Liver (tissue), 9 donors: ENCODE results near the gene TM9SF2. TPM values are rescaled to one million over a fixed set of nuclear protein-coding genes. Genes with fewer than 3 reads are reported as not detected.

Experiments used
- DNase-seq: peaks from one replicate; pipeline ENCODE4 v3.0.0-alpha.2; 2017; ENCODE audit warnings: low spot score
- H3K27ac ChIP-seq, 2 donors: one replicate each; pipeline ENCODE4 v1.7.0; 2013; ENCODE audit warnings: inconsistent platforms in 2 of 2, low read length in 2 of 2, control low read depth in 1 of 2, low read depth in 1 of 2, mild to moderate bottlenecking in 1 of 2
- H3K27me3 ChIP-seq, 4 donors: one replicate each; pipeline versions ENCODE4 v1.6.1 to v1.7.0; 2013; ENCODE audit warnings: low read length in 3 of 4, inconsistent platforms in 1 of 4, mild to moderate bottlenecking in 1 of 4, moderate library complexity in 1 of 4; ENCODE audit not compliant: control insufficient read depth in 4 of 4, insufficient read depth in 4 of 4
- H3K36me3 ChIP-seq, 4 donors: one replicate each; pipeline versions ENCODE4 v1.6.1 to v1.7.0; 2013; ENCODE audit warnings: low read length in 3 of 4, mild to moderate bottlenecking in 3 of 4, low read depth in 1 of 4, moderate library complexity in 1 of 4; ENCODE audit not compliant: control insufficient read depth in 4 of 4, insufficient read depth in 3 of 4
- H3K4me1 ChIP-seq, 4 donors: one replicate each; pipeline versions ENCODE4 v1.6.1 to v1.7.0; 2013; ENCODE audit warnings: low read length in 3 of 4, mild to moderate bottlenecking in 3 of 4, moderate library complexity in 1 of 4; ENCODE audit not compliant: control insufficient read depth in 4 of 4, insufficient read depth in 4 of 4
- H3K4me3 ChIP-seq, 3 donors: one replicate each; pipeline versions ENCODE4 v1.6.1 to v1.7.0; 2013; ENCODE audit warnings: low read length in 3 of 3, control low read depth in 1 of 3, low read depth in 1 of 3, mild to moderate bottlenecking in 1 of 3
- H3K9ac ChIP-seq, 2 donors: one replicate each; pipeline ENCODE4 v1.7.0; 2013; ENCODE audit warnings: low read length in 2 of 2, mild to moderate bottlenecking in 2 of 2, moderate library complexity in 2 of 2, control low read depth in 1 of 2, low read depth in 1 of 2
- H3K9me3 ChIP-seq, 4 donors: one replicate each; pipeline versions ENCODE4 v1.6.1 to v1.7.0; 2013; ENCODE audit warnings: low read length in 3 of 4; ENCODE audit not compliant: control insufficient read depth in 4 of 4
- ATF3 ChIP-seq: IDR thresholded peaks from 2 replicates; pipeline ENCODE4 v1.6.1; 2016; ENCODE audit warnings: antibody characterized with exemption
- CTCF ChIP-seq: fragments of 150-350 bp; IDR thresholded peaks from 2 replicates; pipeline ENCODE4 v1.5.1; 2017; ENCODE audit warnings: improper control_type of control experiment, low read depth, low read length; ENCODE audit not compliant: missing input control
- EGR1 ChIP-seq, 2 donors: IDR thresholded peaks; 2 replicates each; pipeline ENCODE4 v1.6.1; 2016 to 2018; ENCODE audit warnings: antibody characterized with exemption in 2 of 2, low read depth in 2 of 2
- FOXA1 ChIP-seq: IDR thresholded peaks from 2 replicates; pipeline ENCODE4 v1.6.1; 2016; ENCODE audit warnings: antibody characterized with exemption
- FOXA2 ChIP-seq: IDR thresholded peaks from 2 replicates; pipeline ENCODE4 v1.6.1; 2016; ENCODE audit warnings: antibody characterized with exemption
- GABPA ChIP-seq, 2 donors: IDR thresholded peaks in 1 of 2; conservative IDR thresholded peaks in 1 of 2; 2 replicates each; pipeline ENCODE4 v1.6.1; 2016; ENCODE audit warnings: antibody characterized with exemption in 2 of 2, mild to moderate bottlenecking in 1 of 2, moderate library complexity in 1 of 2
- HNF4A ChIP-seq, 2 donors: conservative IDR thresholded peaks; 2 replicates each; pipeline ENCODE4 v1.6.1; 2016; ENCODE audit warnings: antibody characterized with exemption in 2 of 2, mild to moderate bottlenecking in 2 of 2
- HNF4G ChIP-seq: IDR thresholded peaks from 2 replicates; pipeline ENCODE4 v1.6.1; 2016; ENCODE audit warnings: antibody characterized with exemption
- JUND ChIP-seq, 2 donors: IDR thresholded peaks; 2 replicates each; pipeline ENCODE4 v1.6.1; 2016; ENCODE audit warnings: antibody characterized with exemption in 2 of 2
- MAX ChIP-seq: IDR thresholded peaks from 2 replicates; pipeline ENCODE4 v1.6.1; 2016; ENCODE audit warnings: antibody characterized with exemption
- NR2F2 ChIP-seq: IDR thresholded peaks from 2 replicates; pipeline ENCODE4 v1.6.1; 2016; ENCODE audit warnings: antibody characterized with exemption
- RAD21 ChIP-seq, 2 donors: IDR thresholded peaks; 2 replicates each; pipeline ENCODE4 v1.6.1; 2016; ENCODE audit warnings: antibody characterized with exemption in 2 of 2, mild to moderate bottlenecking in 2 of 2
- RXRA ChIP-seq, 2 donors: IDR thresholded peaks; 2 replicates each; pipeline ENCODE4 v1.6.1; 2017 to 2018; ENCODE audit warnings: antibody characterized with exemption in 2 of 2, mild to moderate bottlenecking in 1 of 2
- SP1 ChIP-seq: IDR thresholded peaks from 2 replicates; pipeline ENCODE4 v1.6.1; 2018; ENCODE audit warnings: antibody characterized with exemption, mild to moderate bottlenecking
- TAF1 ChIP-seq: conservative IDR thresholded peaks from 2 replicates; pipeline ENCODE4 v1.6.1; 2016; ENCODE audit warnings: antibody characterized with exemption, mild to moderate bottlenecking
- YY1 ChIP-seq: IDR thresholded peaks from 2 replicates; pipeline ENCODE4 v1.6.1; 2016; ENCODE audit warnings: antibody characterized with exemption, mild to moderate bottlenecking
- ZBTB33 ChIP-seq: IDR thresholded peaks from 2 replicates; pipeline ENCODE4 v1.6.1; 2016; ENCODE audit warnings: antibody characterized with exemption
- WGBS: extraction: QIAGEN DNeasy Blood & Tissue Kit; methylation state at CpG from one replicate; pipeline ENCODE4 v1.1.7; 2013; 5-methylcytosine and 5-hydroxymethylcytosine counted together
- polyA plus RNA-seq, 2 donors: library from polyadenylated mRNA; stranded (reverse) in 1 of 2; unstranded in 1 of 2; fragments of 200-250 nt in 1 of 2; fragments of >200 nt in 1 of 2; fragmentation: Nextera tagmentation in 1 of 2; extraction: Ambion mirVana in 1 of 2; gene quantifications; one replicate each; pipeline versions ENCODE4 v1.2.1 to v1.2.3, GENCODE V29; 2013 to 2015
- total RNA-seq, 2 donors: library from RNA; depleted of rRNA; stranded (reverse); fragments of >200 nt; gene quantifications; one replicate each; pipeline ENCODE4 v1.2.3, GENCODE V29; 2014
- TF ChIP-seq, protein P1 (sequence below): IDR thresholded peaks from 2 replicates; pipeline ENCODE4 v1.6.1; 2016; ENCODE audit warnings: antibody characterized with exemption, mild to moderate bottlenecking
- donor health status: healthy.
- donor health status: healthy.
- donor health status: healthy.
- donor health status: healthy.
- donor health status: healthy.

TM9SF2 gene
- total and polyA plus RNA-seq, 4 donors, result 70.2 to 112 (median 99.0) TPM

DNA sequence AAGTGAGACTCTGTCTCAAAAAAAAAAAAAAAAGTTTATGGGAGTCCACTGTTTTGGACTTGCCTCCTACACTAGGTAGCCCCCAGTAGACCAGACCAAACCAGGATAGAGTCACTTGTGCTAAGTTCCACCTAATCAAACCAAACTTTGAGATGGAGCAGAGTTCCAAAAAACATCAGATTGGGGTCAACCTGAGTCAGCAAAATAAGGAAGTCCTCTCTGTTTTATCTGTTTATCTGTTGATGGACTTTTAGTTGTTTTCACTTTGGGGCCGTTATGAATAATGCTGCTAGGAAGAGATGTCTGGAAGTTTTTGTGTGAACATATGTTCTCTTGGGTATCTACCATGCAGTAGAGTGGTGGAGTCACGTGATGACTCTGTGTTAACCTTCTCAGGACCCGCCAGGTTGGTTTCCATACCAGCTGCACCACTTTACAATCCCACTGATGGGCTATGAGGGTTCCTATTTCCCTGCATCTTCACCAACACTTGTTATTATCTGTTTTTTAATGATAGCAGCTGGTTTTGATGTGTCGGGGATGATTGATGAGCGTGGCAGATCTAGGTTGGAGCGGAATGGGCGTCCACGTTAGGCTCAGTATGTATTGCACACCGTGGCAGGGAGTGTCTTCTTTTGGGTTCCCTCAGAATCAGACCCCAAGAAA lies 46.6 kb upstream of the TM9SF2 start:
- Histone ChIP-seq H3K4me1 (no peaks in the 10 kb centered on the region), H3K36me3 (no peaks in the 10 kb centered on the region), H3K27me3 (no peaks in the 10 kb centered on the region), H3K27ac (no peak overlapping the region), H3K9me3 (peaks cover 0 to 3% (median 0%) of the 10 kb centered on the region in 4 donors), H3K9ac (no peak overlapping the region), H3K4me3 (no peak overlapping the region)
- TF ChIP-seq ATF3, result no peak
- TF ChIP-seq MAX, result no peak
- TF ChIP-seq HNF4A (conservative IDR thresholded peaks at IDR 0.05), result no peak
- TF ChIP-seq ZBTB33, result no peak
- no peak for TF ChIP-seq SP1
- no peak for TF ChIP-seq NR2F2
- no peak for TF ChIP-seq FOXA2
- no peak for TF ChIP-seq EGR1 (IDR thresholded peaks at IDR 0.05; ENCODE audit: low read depth in 2 of 2)
- no peak for TF ChIP-seq JUND (IDR thresholded peaks at IDR 0.05)
- TF ChIP-seq, protein P1, sequence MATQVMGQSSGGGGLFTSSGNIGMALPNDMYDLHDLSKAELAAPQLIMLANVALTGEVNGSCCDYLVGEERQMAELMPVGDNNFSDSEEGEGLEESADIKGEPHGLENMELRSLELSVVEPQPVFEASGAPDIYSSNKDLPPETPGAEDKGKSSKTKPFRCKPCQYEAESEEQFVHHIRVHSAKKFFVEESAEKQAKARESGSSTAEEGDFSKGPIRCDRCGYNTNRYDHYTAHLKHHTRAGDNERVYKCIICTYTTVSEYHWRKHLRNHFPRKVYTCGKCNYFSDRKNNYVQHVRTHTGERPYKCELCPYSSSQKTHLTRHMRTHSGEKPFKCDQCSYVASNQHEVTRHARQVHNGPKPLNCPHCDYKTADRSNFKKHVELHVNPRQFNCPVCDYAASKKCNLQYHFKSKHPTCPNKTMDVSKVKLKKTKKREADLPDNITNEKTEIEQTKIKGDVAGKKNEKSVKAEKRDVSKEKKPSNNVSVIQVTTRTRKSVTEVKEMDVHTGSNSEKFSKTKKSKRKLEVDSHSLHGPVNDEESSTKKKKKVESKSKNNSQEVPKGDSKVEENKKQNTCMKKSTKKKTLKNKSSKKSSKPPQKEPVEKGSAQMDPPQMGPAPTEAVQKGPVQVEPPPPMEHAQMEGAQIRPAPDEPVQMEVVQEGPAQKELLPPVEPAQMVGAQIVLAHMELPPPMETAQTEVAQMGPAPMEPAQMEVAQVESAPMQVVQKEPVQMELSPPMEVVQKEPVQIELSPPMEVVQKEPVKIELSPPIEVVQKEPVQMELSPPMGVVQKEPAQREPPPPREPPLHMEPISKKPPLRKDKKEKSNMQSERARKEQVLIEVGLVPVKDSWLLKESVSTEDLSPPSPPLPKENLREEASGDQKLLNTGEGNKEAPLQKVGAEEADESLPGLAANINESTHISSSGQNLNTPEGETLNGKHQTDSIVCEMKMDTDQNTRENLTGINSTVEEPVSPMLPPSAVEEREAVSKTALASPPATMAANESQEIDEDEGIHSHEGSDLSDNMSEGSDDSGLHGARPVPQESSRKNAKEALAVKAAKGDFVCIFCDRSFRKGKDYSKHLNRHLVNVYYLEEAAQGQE, result no peak
- TF ChIP-seq YY1, result no peak
- no peak for TF ChIP-seq HNF4G
- no peak for TF ChIP-seq RAD21 (IDR thresholded peaks at IDR 0.05)
- TF ChIP-seq RXRA (IDR thresholded peaks at IDR 0.05), result no peak
- TF ChIP-seq TAF1, result no peak
- no peak for TF ChIP-seq CTCF
- TF ChIP-seq GABPA (IDR thresholded peaks at IDR 0.05 in 1 of 2, conservative IDR thresholded peaks at IDR 0.05 in 1 of 2), result no peak
- TF ChIP-seq FOXA1, result no peak
- DNase-seq, result no peak
- 80% methylated on average over 9 of the region's 9 CpGs for WGBS
